Prostate gland (tissue), 2 donors: ENCODE measurements around the gene SCCPDH.

ENCODE experiments used
- CTCF ChIP-seq, 4 experiments: fragments of 200-600 bp in 2 of 4; fragments of 450-650 bp in 2 of 4; sonication (generic) in 2 of 4; IDR thresholded peaks; 1 replicate in 3 of 4; 2 replicates in 1 of 4; pipeline ENCODE4 v1.5.1; 2016 to 2019; ENCODE audit warnings: antibody characterized with exemption in 4 of 4, mild to moderate bottlenecking in 2 of 4, moderate library complexity in 2 of 4
- POLR2A ChIP-seq: fragments of 450-650 bp; IDR thresholded peaks from one replicate; pipeline ENCODE4 v1.6.1; 2016; ENCODE audit warnings: antibody characterized with exemption, mild to moderate bottlenecking
- POLR2AphosphoS5 ChIP-seq: sonication (generic); formaldehyde crosslinking; IDR thresholded peaks from one replicate; pipeline ENCODE4 v1.6.1; 2017; ENCODE audit warnings: antibody characterized with exemption

GRCh38 chr1:246771366-246771765, 47.2 kb downstream of the SCCPDH start:
- TF ChIP-seq CTCF (IDR thresholded peaks at IDR 0.05) (no peak), POLR2AphosphoS5 (no peak), POLR2A (no peak)
